Stimulated activated CD8-positive, alpha-beta memory T cell treated with anti-CD3 and anti-CD28 coated beads, Interleukin-4, amount 100 ng/mL, for 1 hour (primary cell): Measurements from ENCODE around the gene NEK11.

Experiments used
- DNase-seq, 2 donors: peaks; one replicate each; pipeline ENCODE4 v3.0.0-alpha.2; 2020; ENCODE audit warnings: low read depth in 2 of 2, low spot score in 1 of 2

Gene NEK11

GRCh38 chr3:131140891-131141290 lies 114.2 kb downstream of the NEK11 start:
- no peak for DNase-seq

GRCh38 chr3:131141770-131142169 lies 115.1 kb downstream of the NEK11 start:
- DNase-seq = no peak

GRCh38 chr3:131142580-131142979 lies 115.9 kb downstream of the NEK11 start:
- DNase-seq = no peak

- DNase-seq = no peak
Measured at GRCh38 chr3:131143802-131144201, 117.1 kb downstream of the NEK11 start.

- no peak for DNase-seq
Measured at GRCh38 chr3:131147534-131147933, 120.9 kb downstream of the NEK11 start.

GRCh38 chr3:131158434-131158833 lies 131.8 kb downstream of the NEK11 start:
- no peak for DNase-seq

- DNase-seq = no peak
Measured at GRCh38 chr3:131162516-131162915, 135.8 kb downstream of the NEK11 start.

GRCh38 chr3:131167867-131168266 lies 141.2 kb downstream of the NEK11 start:
- DNase-seq = no peak

GRCh38 chr3:131169331-131169730 lies 142.7 kb downstream of the NEK11 start:
- DNase-seq = no peak

GRCh38 chr3:131172502-131173200 lies 146.0 kb downstream of the NEK11 start:
- DNase-seq = no peak

GRCh38 chr3:131174752-131175151 lies 148.1 kb downstream of the NEK11 start:
- DNase-seq = peak in 1 of 2 donors; percentile 5

- no peak for DNase-seq
Measured at GRCh38 chr3:131178710-131179375, 152.2 kb downstream of the NEK11 start.

GRCh38 chr3:131192701-131193100 lies 166.0 kb downstream of the NEK11 start:
- DNase-seq = no peak

- no peak for DNase-seq
Measured at GRCh38 chr3:131193641-131194238, 167.1 kb downstream of the NEK11 start.

GRCh38 chr3:131194816-131195215 lies 168.1 kb downstream of the NEK11 start:
- no peak for DNase-seq

- DNase-seq = no peak
Measured at GRCh38 chr3:131200636-131201199, 174.0 kb downstream of the NEK11 start.

GRCh38 chr3:131216330-131216729 lies 189.7 kb downstream of the NEK11 start:
- DNase-seq = no peak

- DNase-seq = no peak
Measured at GRCh38 chr3:131216801-131217200, 190.1 kb downstream of the NEK11 start.

- no peak for DNase-seq
Measured at GRCh38 chr3:131217296-131217741, 190.6 kb downstream of the NEK11 start.

- DNase-seq = no peak
Measured at GRCh38 chr3:131218196-131218595, 191.5 kb downstream of the NEK11 start.

GRCh38 chr3:131221731-131222130 lies 195.1 kb downstream of the NEK11 start:
- no peak for DNase-seq

GRCh38 chr3:131222599-131222998 lies 195.9 kb downstream of the NEK11 start:
- DNase-seq = no peak
